D721Med (cell line): Measurements from ENCODE around the gene THBS3.
"Not testable (repeated sequence)": the region's sequence is repeated elsewhere in the genome, so short reads cannot be mapped to it uniquely, and the experiment has no call there.

ENCODE experiments used
- DNase-seq: peaks from one replicate; pipeline ENCODE4 v3.0.0; 2011; ENCODE audit warnings: low spot score; ENCODE audit not compliant: insufficient read length
- FAIRE-seq: peaks from 2 replicates; lab custom pipeline; 2011; peaks lifted over from hg19 to GRCh38; lab: Jason Lieb, UNC
- CTCF ChIP-seq: IDR thresholded peaks from 2 replicates; pipeline ENCODE4 v1.5.1; 2012; ENCODE audit warnings: mild to moderate bottlenecking, control low read depth; ENCODE audit not compliant: insufficient read depth; ENCODE audit errors: missing control alignments

The THBS3 gene

GRCh38 chr1:155228096-155228427 is 20.4 kb upstream of the THBS3 start:
- FAIRE-seq (no peak), DNase-seq (no peak)
- no peak for TF ChIP-seq CTCF

- peak; percentile 16 for FAIRE-seq
- peak; percentile 99 for DNase-seq
- peak; percentile 8 for TF ChIP-seq CTCF
Observed at GRCh38 chr1:155227261-155228095, 19.8 kb upstream of the THBS3 start.

- TF ChIP-seq CTCF: no peak
- FAIRE-seq: no peak
- DNase-seq: no peak
Observed at GRCh38 chr1:155226910-155227260, 19.2 kb upstream of the THBS3 start.

- DNase-seq (no peak), FAIRE-seq (no peak)
- TF ChIP-seq CTCF: peak; percentile 79
Observed at GRCh38 chr1:155226188-155226909, 18.7 kb upstream of the THBS3 start.

GRCh38 chr1:155225404-155225759 is 17.7 kb upstream of the THBS3 start:
- DNase-seq, FAIRE-seq: not testable (repeated sequence)

GRCh38 chr1:155223047-155223446 is 15.3 kb upstream of the THBS3 start:
- no peak for DNase-seq
- TF ChIP-seq CTCF: no peak
- FAIRE-seq: no peak

GRCh38 chr1:155220211-155220965 is 12.7 kb upstream of the THBS3 start:
- FAIRE-seq, DNase-seq: not testable (repeated sequence)
